Medulla oblongata (tissue), 1 donor: ENCODE data around the gene ZNF177.

Experiments used
- DNase-seq: peaks from one replicate; pipeline ENCODE4 v3.0.0-alpha.2; 2015; ENCODE audit errors: extremely low spot score

The ZNF177 gene

DNA sequence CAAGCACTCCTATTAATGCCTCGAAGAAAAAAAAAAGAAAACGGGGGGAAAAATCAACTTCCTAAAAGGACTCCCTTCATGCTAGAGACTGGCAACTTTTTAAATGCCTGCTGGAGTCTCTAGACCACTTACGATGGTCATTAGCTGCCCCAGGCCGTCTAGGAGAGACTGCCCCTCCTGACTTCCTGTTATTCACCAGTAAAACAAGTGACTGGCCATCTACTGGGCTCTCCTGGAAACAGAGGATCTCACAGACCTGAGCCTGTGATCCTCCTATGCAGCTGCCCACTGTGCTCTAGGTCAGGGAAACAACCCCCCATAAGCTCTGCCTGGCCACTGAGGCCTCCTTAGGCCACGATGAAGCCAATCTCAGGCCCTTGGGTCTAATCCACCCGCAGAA lies 65.1 kb downstream of the ZNF177 start:
- DNase-seq, result no peak

DNA sequence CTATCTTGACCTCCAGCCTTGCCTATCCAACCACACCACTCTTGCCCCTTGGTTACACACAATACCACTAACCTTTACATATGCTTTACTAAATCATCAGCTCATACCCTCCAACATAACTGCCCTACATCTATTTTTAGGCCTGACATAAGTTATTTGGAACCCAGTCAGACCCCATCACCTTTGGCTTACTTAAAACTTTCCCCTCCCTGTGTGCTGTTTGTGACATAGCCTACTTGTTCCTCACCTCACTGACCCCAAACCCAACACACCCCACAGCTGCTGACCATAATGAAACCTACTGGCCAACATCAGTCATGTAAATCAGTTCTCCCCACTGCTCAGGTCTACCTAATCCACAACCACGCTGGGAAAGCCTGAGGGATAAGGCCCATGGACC lies 67.6 kb downstream of the ZNF177 start:
- no peak for DNase-seq

DNA sequence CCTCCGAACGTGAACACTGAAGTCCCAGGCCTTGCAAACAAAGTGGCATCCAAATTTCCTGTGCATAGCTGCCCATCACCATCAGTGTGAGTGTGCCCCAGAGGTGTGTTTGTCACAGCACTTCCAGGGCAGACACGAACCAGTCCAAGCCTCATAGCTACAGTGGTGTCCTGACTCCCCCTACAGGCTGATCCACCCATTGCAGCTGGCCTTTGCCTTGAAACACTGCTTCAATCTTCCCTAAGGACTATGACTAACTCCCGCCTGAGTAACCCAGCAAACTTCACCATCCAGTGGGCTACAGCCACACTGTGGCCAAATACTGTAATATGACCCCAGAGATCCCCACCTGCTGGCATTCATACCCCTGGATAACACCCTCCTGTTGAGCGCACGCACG lies 68.7 kb downstream of the ZNF177 start:
- no peak for DNase-seq
